ENCODE data around the gene C10orf53. TPM values are rescaled to one million over a fixed set of nuclear protein-coding genes. Genes with fewer than 3 reads are reported as not detected.

C10orf53 gene
- total and polyA plus RNA-seq, 8 donors = not detected

- no peaks in the 10 kb centered on the region for H3K4me1 ChIP-seq
- H3K36me3 ChIP-seq = no peaks in the 10 kb centered on the region
- TF ChIP-seq CTCF (IDR thresholded peaks at IDR 0.05) = no peak
- TF ChIP-seq POLR2A (IDR thresholded peaks at IDR 0.05) = no peak
- no peak for TF ChIP-seq EP300 (IDR thresholded peaks at IDR 0.05)
- TF ChIP-seq POLR2AphosphoS5 (IDR thresholded peaks at IDR 0.05) = no peak
- H3K27ac ChIP-seq = no peak overlapping the region
- H3K27me3 ChIP-seq = no peaks in the 10 kb centered on the region
- H3K4me3 ChIP-seq = no peak overlapping the region
- H3K9me3 ChIP-seq = no peaks in the 10 kb centered on the region
- intact Hi-C loops (cut with DNase I; ENCODE audit: low total_unique reads) = no loop called here
- 78 to 83% (median 79%) methylated on average over 8 to 14 of the region's 14 CpGs for WGBS, 5 donors
- DNase-seq = peak in 1 of 2 donors; percentile 24
Measured at GRCh38 chr10:49739426-49739825, 60.0 kb downstream of the C10orf53 start.

- Histone ChIP-seq H3K4me3 (no peak overlapping the region), H3K9me3 (no peaks in the 10 kb centered on the region), H3K27ac (no peak overlapping the region), H3K36me3 (no peaks in the 10 kb centered on the region), H3K4me1 (no peaks in the 10 kb centered on the region), H3K27me3 (no peaks in the 10 kb centered on the region)
- peak in 1 of 2 donors; percentile 19 for DNase-seq
- WGBS, 5 donors = 86 to 92% (median 89%) methylated on average over 11 to 16 of the region's 16 CpGs
- intact Hi-C loops (cut with DNase I; ENCODE audit: low total_unique reads) = no loop called here
- no peak for TF ChIP-seq CTCF (IDR thresholded peaks at IDR 0.05)
- no peak for TF ChIP-seq POLR2A (IDR thresholded peaks at IDR 0.05)
- TF ChIP-seq POLR2AphosphoS5 (IDR thresholded peaks at IDR 0.05) = no peak
- TF ChIP-seq EP300 (IDR thresholded peaks at IDR 0.05) = no peak
Measured at GRCh38 chr10:49740346-49741107, 61.1 kb downstream of the C10orf53 start.

GRCh38 chr10:49741108-49741995 lies 61.9 kb downstream of the C10orf53 start:
- Histone ChIP-seq H3K9me3 (no peaks in the 10 kb centered on the region), H3K27me3 (peaks cover 0 to 1% (median 0%) of the 10 kb centered on the region in 3 donors), H3K4me3 (no peak overlapping the region), H3K36me3 (no peaks in the 10 kb centered on the region), H3K4me1 (no peaks in the 10 kb centered on the region), H3K27ac (no peak overlapping the region)
- WGBS, 5 donors = 53 to 77% (median 73%) methylated on average over 7 of the region's 7 CpGs; no CpG with 5 or more reads in 1 of the 5 donors
- TF ChIP-seq EP300 (IDR thresholded peaks at IDR 0.05) (no peak), CTCF (IDR thresholded peaks at IDR 0.05) (no peak)
- intact Hi-C loops (cut with DNase I; ENCODE audit: low total_unique reads) = no loop called here
- peak in 1 of 2 donors; percentile 22 for DNase-seq

GRCh38 chr10:49742683-49743463 lies 63.4 kb downstream of the C10orf53 start:
- no peaks in the 10 kb centered on the region for H3K36me3 ChIP-seq
- H3K27ac ChIP-seq = no peak overlapping the region
- 84 to 97% (median 90%) methylated on average over 14 to 23 of the region's 23 CpGs for WGBS, 5 donors
- H3K4me3 ChIP-seq = no peak overlapping the region
- DNase-seq = peak in 1 of 2 donors; percentile 23
- TF ChIP-seq EP300 (IDR thresholded peaks at IDR 0.05) (no peak), POLR2AphosphoS5 (IDR thresholded peaks at IDR 0.05) (no peak), CTCF (IDR thresholded peaks at IDR 0.05) (no peak), POLR2A (IDR thresholded peaks at IDR 0.05) (no peak)
- H3K27me3 ChIP-seq = peaks cover 0 to 10% (median 0%) of the 10 kb centered on the region in 3 donors
- intact Hi-C loops (cut with DNase I; ENCODE audit: low total_unique reads) = no loop called here
- no peaks in the 10 kb centered on the region for H3K4me1 ChIP-seq
- H3K9me3 ChIP-seq = no peaks in the 10 kb centered on the region

Measured in stomach (tissue), 9 donors.